GM12864 (cell line): ENCODE data around the gene CFAP20.
"Not testable (repeated sequence)": the region's sequence is repeated elsewhere in the genome, so short reads cannot be mapped to it uniquely, and the experiment has no call there.

ENCODE experiments used
- DNase-seq: peaks from one replicate; pipeline ENCODE4 v3.0.0-alpha.2; 2011; ENCODE audit warnings: low read depth
- H3K4me3 ChIP-seq: 2 replicates; pipeline ENCODE4 v1.5.1; 2011; ENCODE audit warnings: mild to moderate bottlenecking, low read depth, low read length, control low read depth
- CTCF ChIP-seq: IDR thresholded peaks from 2 replicates; pipeline ENCODE4 v1.5.1; 2011; ENCODE audit warnings: low read depth, mild to moderate bottlenecking, moderate library complexity, low read length, control low read depth, inconsistent platforms; ENCODE audit errors: missing control alignments

Gene CFAP20

GRCh38 chr16:58099097-58099955, 29.9 kb downstream of the CFAP20 start:
- no peak overlapping the region for H3K4me3 ChIP-seq
- TF ChIP-seq CTCF, result no peak
- no peak for DNase-seq

GRCh38 chr16:58098207-58099096, 30.7 kb downstream of the CFAP20 start:
- no peak overlapping the region for H3K4me3 ChIP-seq
- no peak for DNase-seq
- no peak for TF ChIP-seq CTCF

GRCh38 chr16:58096249-58096648, 32.9 kb downstream of the CFAP20 start:
- H3K4me3 ChIP-seq, result no peak overlapping the region
- no peak for TF ChIP-seq CTCF
- no peak for DNase-seq

GRCh38 chr16:58095575-58095960, 33.6 kb downstream of the CFAP20 start:
- DNase-seq, H3K4me3 ChIP-seq: not testable (repeated sequence)

- TF ChIP-seq CTCF, result no peak
- H3K4me3 ChIP-seq, result no peak overlapping the region
- no peak for DNase-seq
These were observed 34.2 kb downstream of the CFAP20 start for GRCh38 chr16:58094791-58095574.

- no peak for TF ChIP-seq CTCF
- H3K4me3 ChIP-seq, result no peak overlapping the region
- no peak for DNase-seq
These were observed 35.2 kb downstream of the CFAP20 start for GRCh38 chr16:58094026-58094425.

GRCh38 chr16:58090396-58090795, 38.8 kb downstream of the CFAP20 start:
- not testable (repeated sequence) for DNase-seq, H3K4me3 ChIP-seq
